K562 (cell line): ENCODE data around the gene SPTAN1. TPM values are rescaled to one million over a fixed set of nuclear protein-coding genes. Genes with fewer than 3 reads are reported as not detected.

Source experiments
- ATAC-seq: fragments of 200-7000 bp; cut with Tn5 transposase; 3 replicates; pipeline ENCODE4 v1.9.1; 2020; ENCODE audit warnings: moderate library complexity
- BruUV-seq: library from RNA; stranded (reverse); fragments of 400-500 nt; replicated peaks from 2 replicates; lab custom pipeline; 2021; lab: Mats Ljungman, UMichigan
- CTCF ChIA-PET: fragments of 300-600 bp; formaldehyde crosslinking; extraction: SDS; loops from one replicate; lab custom pipeline; 2021; ENCODE audit warnings: low intra/inter-chr PET ratio; lab: Yijun Ruan, JAX
- POLR2A ChIA-PET: fragments of 300-600, 350-650 bp; sonication (Branson Sonifier 250); formaldehyde crosslinking; extraction: SDS; loops from one replicate; lab custom pipeline; 2021; ENCODE audit warnings: antibody characterized with exemption, inconsistent platforms; lab: Yijun Ruan, JAX
- DNase-seq, 4 experiments: peaks; one replicate each; pipeline versions ENCODE4 v3.0.0 to v3.0.0-alpha.2; 2011 to 2018; ENCODE audit warnings: low spot score in 3 of 4, mixed read lengths in 3 of 4; ENCODE audit errors: extremely low read depth in 1 of 4
- FAIRE-seq: peaks from 2 replicates; lab custom pipeline; 2011; peaks lifted over from hg19 to GRCh38; lab: Jason Lieb, UNC
- H2AFZ ChIP-seq: 2 replicates; pipeline ENCODE4 v1.6.0; 2011; ENCODE audit warnings: low read depth, low read length, control low read depth, inconsistent platforms
- H3K27ac ChIP-seq: fragments of 200-600 bp; 3 replicates; pipeline ENCODE4 v1.8.0; 2011; ENCODE audit warnings: low read depth, mild to moderate bottlenecking, control low read depth, inconsistent platforms, low read length, moderate library complexity, mixed read lengths; ENCODE audit errors: extremely low read depth
- H3K27me3 ChIP-seq, 2 experiments: fragments of 300-600 bp in 1 of 2; 2 replicates in 1 of 2; 3 replicates in 1 of 2; pipeline versions ENCODE4 v1.6.0 to v1.8.0; 2011; ENCODE audit warnings: inconsistent platforms in 2 of 2, low read length in 2 of 2, mild to moderate bottlenecking in 1 of 2, mixed read lengths in 1 of 2, moderate library complexity in 1 of 2; ENCODE audit not compliant: control insufficient read depth in 2 of 2, insufficient read depth in 2 of 2
- H3K36me3 ChIP-seq: fragments of 300-600 bp; 3 replicates; pipeline ENCODE4 v1.8.0; 2011; ENCODE audit warnings: mild to moderate bottlenecking, low read length, inconsistent platforms; ENCODE audit not compliant: control insufficient read depth, insufficient read depth
- H3K4me1 ChIP-seq, 2 experiments: fragments of 200-600 bp in 1 of 2; replicated peaks in 1 of 2; 2 replicates in 1 of 2; 3 replicates in 1 of 2; pipeline versions ENCODE4 v1.5.1 to v1.8.0; 2011; ENCODE audit warnings: inconsistent platforms in 2 of 2, low read length in 2 of 2, mild to moderate bottlenecking in 1 of 2, mixed read lengths in 1 of 2, moderate library complexity in 1 of 2; ENCODE audit not compliant: control insufficient read depth in 2 of 2, insufficient read depth in 2 of 2
- H3K4me2 ChIP-seq: 2 replicates; pipeline ENCODE4 v1.6.1; 2011; ENCODE audit warnings: low read length, control low read depth, inconsistent platforms, mixed read lengths; ENCODE audit not compliant: insufficient read depth
- H3K4me3 ChIP-seq: fragments of 200-600 bp; sonication (generic), shearing (Covaris generic); 2 replicates; pipeline ENCODE4 v1.5.1; 2016; ENCODE audit warnings: control low read depth, inconsistent platforms
- H3K79me2 ChIP-seq: fragments of 200-600 bp; 3 replicates; pipeline ENCODE4 v1.8.0; 2011; ENCODE audit warnings: low read length, inconsistent platforms; ENCODE audit not compliant: control insufficient read depth, insufficient read depth
- H3K9ac ChIP-seq, 2 experiments: 2 replicates each; pipeline versions ENCODE4 v1.6.0 to v1.6.1; 2011; ENCODE audit warnings: low read depth in 2 of 2, low read length in 2 of 2, control low read depth in 1 of 2, inconsistent platforms in 1 of 2, mild to moderate bottlenecking in 1 of 2, mixed read lengths in 1 of 2; ENCODE audit not compliant: insufficient read depth in 1 of 2
- H3K9me1 ChIP-seq: one replicate; pipeline ENCODE4 v1.6.0; 2011; ENCODE audit warnings: inconsistent platforms, mild to moderate bottlenecking, low read length, moderate library complexity; ENCODE audit not compliant: control insufficient read depth, insufficient read depth
- H3K9me3 ChIP-seq: replicated peaks from 2 replicates; pipeline ENCODE4 v1.5.1; 2011; ENCODE audit warnings: low read depth, low read length, inconsistent platforms; ENCODE audit not compliant: control insufficient read depth, insufficient read depth
- H4K20me1 ChIP-seq: replicated peaks from 2 replicates; pipeline ENCODE4 v1.6.1; 2011; ENCODE audit warnings: low read length, inconsistent platforms, mixed read lengths; ENCODE audit not compliant: control insufficient read depth, insufficient read depth
- CXXC5 ChIP-seq: fragments of 250-450 bp; sonication (Bioruptor Pico); IDR thresholded peaks from 2 replicates; pipeline ENCODE4 v1.8.0; 2022; ENCODE audit warnings: inconsistent platforms, mild to moderate bottlenecking, moderate library complexity
- DDX20 ChIP-seq: fragments of 450-650 bp; IDR thresholded peaks from 2 replicates; pipeline ENCODE4 v1.6.1; 2016; ENCODE audit warnings: missing genetic modification characterization, low read depth, mild to moderate bottlenecking, missing compliant biosample characterization, moderate library complexity
- EWSR1 ChIP-seq: fragments of 450-650 bp; IDR thresholded peaks from 2 replicates; pipeline ENCODE4 v1.6.1; 2018; ENCODE audit warnings: borderline replicate concordance, mild to moderate bottlenecking, low read depth, moderate library complexity; ENCODE audit not compliant: partially characterized antibody
- FOXA3 ChIP-seq, 2 experiments: fragments of 450-650 bp in 1 of 2; sonication (generic) in 1 of 2; formaldehyde crosslinking; IDR thresholded peaks in 1 of 2; conservative IDR thresholded peaks in 1 of 2; 2 replicates each; pipeline versions ENCODE4 v1.4.0 to v1.8.0; 2020 to 2022; ENCODE audit warnings: mild to moderate bottlenecking in 2 of 2, missing genetic modification reagents in 1 of 2
- MEIS2 ChIP-seq: fragments of 450-650 bp; IDR thresholded peaks from 2 replicates; pipeline ENCODE4 v1.6.1; 2014; ENCODE audit warnings: mild to moderate bottlenecking; ENCODE audit not compliant: partially characterized antibody
- NFRKB ChIP-seq: fragments of 450-650 bp; IDR thresholded peaks from 2 replicates; pipeline ENCODE4 v1.6.1; 2016; ENCODE audit warnings: low read depth
- PBX2 ChIP-seq, 2 experiments: IDR thresholded peaks in 1 of 2; conservative IDR thresholded peaks in 1 of 2; 2 replicates each; pipeline ENCODE4 v1.6.1; 2016; ENCODE audit warnings: low read depth in 2 of 2, mild to moderate bottlenecking in 1 of 2, missing compliant biosample characterization in 1 of 2, missing genetic modification characterization in 1 of 2, moderate library complexity in 1 of 2
- TRIM24 ChIP-seq, 2 experiments: fragments of 450-650 bp; IDR thresholded peaks; 2 replicates each; pipeline ENCODE4 v1.6.1; 2016
- ZNF165 ChIP-seq: fragments of 250-450 bp; sonication (Bioruptor Pico); IDR thresholded peaks from 2 replicates; pipeline ENCODE4 v1.4.0; 2020; ENCODE audit warnings: borderline replicate concordance
- ZNF766 ChIP-seq: fragments of 200-800 bp; sonication (Bioruptor generic); conservative IDR thresholded peaks from 2 replicates; pipeline ENCODE4 v1.6.1; 2016; ENCODE audit warnings: missing genetic modification characterization, missing compliant biosample characterization
- WGBS: fragments of 100-300 bp; shearing (Covaris generic); methylation state at CpG from one replicate; pipeline ENCODE4 v1.1.6; 2016; ENCODE audit warnings: low coverage, mixed read lengths; ENCODE audit not compliant: insufficient coverage; ENCODE audit errors: missing lambda C conversion rate; 5-methylcytosine and 5-hydroxymethylcytosine counted together
- in situ Hi-C: fragments of 300-500 bp; cut with MboI; formaldehyde crosslinking; loops from 4 replicates; pipeline ENCODE4 v1.15.0; 2018; ENCODE audit warnings: inconsistent platforms, mixed read lengths
- intact Hi-C: fragments of 100-400 bp; cut with micrococcal nuclease; formaldehyde crosslinking; loops from 2 replicates; pipeline ENCODE4 v1.14.2; 2022
- polyA plus RNA-seq, 8 experiments: library from polyadenylated mRNA; depleted of rRNA in 4 of 8; stranded (reverse) in 5 of 8; unstranded in 3 of 8; fragments of >200 nt; fragmentation: Nextera tagmentation in 2 of 8; fragmentation: Illumina TruSeq in 1 of 8; extraction: Ambion mirVana in 2 of 8; extraction: Trizol in 1 of 8; gene quantifications; 2 replicates each; pipeline versions ENCODE4 v1.2.1 to v1.2.3, GENCODE V29; 2011 to 2014; ENCODE audit warnings: inconsistent platforms in 1 of 8, missing spikeins in 1 of 8
- total RNA-seq, 7 experiments: library from RNA; depleted of rRNA in 6 of 7; stranded (reverse); fragments of >200 nt in 6 of 7; fragmentation: Illumina TruSeq in 2 of 7; extraction: Trizol in 2 of 7; gene quantifications; 2 replicates each; pipeline versions ENCODE4 v1.2.1 to v1.2.3, GENCODE V29; 2011 to 2021; ENCODE audit warnings: low replicate concordance in 1 of 7

SPTAN1 gene
- total and polyA plus RNA-seq, 9 of the 15 experiments (the other 6 are each of a cell fraction or from before 2014, with no cell fraction given) = 1.5 to 13.5 (median 6.8) TPM

DNA sequence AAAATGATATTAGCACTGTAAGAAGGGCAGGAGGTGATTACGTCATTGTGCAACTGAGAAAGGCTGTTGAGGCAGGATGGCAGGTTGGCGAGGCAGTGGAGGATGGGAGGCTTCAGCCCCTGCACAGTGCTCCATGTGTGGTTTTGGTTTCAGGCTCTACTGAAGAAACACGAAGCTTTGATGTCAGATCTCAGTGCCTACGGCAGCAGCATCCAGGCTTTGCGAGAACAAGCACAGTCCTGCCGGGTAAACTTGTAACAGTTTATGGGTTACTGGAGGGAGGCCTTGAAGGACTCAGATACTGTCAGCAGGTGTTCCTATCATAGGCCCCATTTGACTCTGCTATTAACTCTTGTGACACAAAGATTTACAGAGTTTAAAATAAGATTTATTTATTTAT lies 35.1 kb downstream of the SPTAN1 start:
- ATAC-seq = peak; percentile 33; the same call in 2 of the 3 replicates
- Histone ChIP-seq H3K9me1 (no peaks in the 10 kb centered on the region), H3K9me3 (no peaks in the 10 kb centered on the region), H3K9ac (no peak overlapping the region), H3K4me3 (no peak overlapping the region), H2AFZ (no peak overlapping the region), H3K4me1 (peaks cover 0 to 4% of the 10 kb centered on the region in 2 experiments; a peak in 1 of 5 replicates), H4K20me1 (no peaks in the 10 kb centered on the region), H3K27ac (no peak overlapping the region), H3K79me2 (no peaks in the 10 kb centered on the region), H3K27me3 (no peaks in the 10 kb centered on the region), H3K36me3 (no peaks in the 10 kb centered on the region), H3K4me2 (no peak overlapping the region)
- BruUV-seq = no TSS peak
- FAIRE-seq = no peak
- CTCF ChIA-PET = no interaction called here
- in situ Hi-C loops (no loop called here), intact Hi-C loops (no loop called here)
- no peak for TF ChIP-seq ZNF766 (CRISPR knock-in tag)
- TF ChIP-seq TRIM24 (IDR thresholded peaks at IDR 0.05) = no peak
- no peak for TF ChIP-seq CXXC5
- TF ChIP-seq DDX20 = no peak
- TF ChIP-seq EWSR1 = no peak
- TF ChIP-seq FOXA3 (CRISPR knock-in tag; conservative IDR thresholded peaks at IDR 0.05 in 1 of 2, IDR thresholded peaks at IDR 0.05 in 1 of 2) = no peak
- no peak for TF ChIP-seq ZNF165 (CRISPR knock-in tag)
- TF ChIP-seq NFRKB = no peak
- TF ChIP-seq PBX2 (CRISPR knock-in tag; IDR thresholded peaks at IDR 0.05; ENCODE audit: low read depth) = no peak
- 0 out of 2 replicates have a peak, but pooled peaks have one; percentile 26 for TF ChIP-seq PBX2 (tag; conservative IDR thresholded peaks at IDR 0.05; ENCODE audit: low read depth)
- peak; percentile 40 for TF ChIP-seq MEIS2
- WGBS = 50% methylated on average over 6 of the region's 6 CpGs
- no peak for DNase-seq
- POLR2A ChIA-PET = interaction anchor here (0.6 to 1.3 kb wide), 2 partner anchors 22 to 35 kb away, joined by 3 read pairs; no protein-coding TSS in a partner anchor
